Activated T-helper 2 cell treated with anti-CD3 and anti-CD28 coated beads, Interferon-gamma antibody, Interleukin-2, Interleukin-4, amounts not matched to agents 10 μg/mL and 5 μg/mL and 100 μg/mL, durations not matched to agents 14 hours and 24 hours and 36 hours (primary cell): ENCODE data around the gene KRTAP4-11. TPM values are rescaled to one million over a fixed set of nuclear protein-coding genes. Genes with fewer than 3 reads are reported as not detected.
"Not testable (repeated sequence)": the region's sequence is repeated elsewhere in the genome, so short reads cannot be mapped to it uniquely, and the experiment has no call there.

Experiments
- DNase-seq: peaks from one replicate; pipeline ENCODE4 v3.0.0; 2021; ENCODE audit warnings: low spot score
- H3K27ac Mint-ChIP-seq: one replicate; pipeline ENCODE4 v1.8.0; 2021; ENCODE audit warnings: mixed read lengths
- H3K27me3 Mint-ChIP-seq: one replicate; pipeline ENCODE4 v1.8.0; 2021; ENCODE audit warnings: low read depth, mixed read lengths
- H3K36me3 Mint-ChIP-seq: one replicate; pipeline ENCODE4 v1.8.0; 2021; ENCODE audit warnings: low read depth, mixed read lengths
- H3K4me1 Mint-ChIP-seq: one replicate; pipeline ENCODE4 v1.8.0; 2021; ENCODE audit warnings: low read depth, mixed read lengths
- H3K4me3 Mint-ChIP-seq: one replicate; pipeline ENCODE4 v1.8.0; 2021; ENCODE audit warnings: low read depth, mild to moderate bottlenecking, moderate library complexity, mixed read lengths
- H3K9me3 Mint-ChIP-seq: one replicate; pipeline ENCODE4 v1.8.0; 2021; ENCODE audit warnings: mixed read lengths
- intact Hi-C: fragments of 100-400 bp; cut with micrococcal nuclease; formaldehyde crosslinking; loops from one replicate; pipeline ENCODE4 v1.15.1; 2023
- total RNA-seq: library from RNA; stranded (reverse); gene quantifications from 2 replicates; pipeline ENCODE4 v1.2.3, GENCODE V29; 2022

KRTAP4-11 gene
- total RNA-seq = not detected in 2 replicates

- intact Hi-C loops, H3K4me1 Mint-ChIP-seq, DNase-seq, H3K36me3 Mint-ChIP-seq, H3K9me3 Mint-ChIP-seq, H3K27me3 Mint-ChIP-seq, H3K4me3 Mint-ChIP-seq, H3K27ac Mint-ChIP-seq: not testable (repeated sequence)
Measured at GRCh38 chr17:41117846-41118386, at the start of gene KRTAP4-11. KRTAP4-11 (minus strand) TSS chr17:41118373; CDS start chr17:41118315, 58 bp downstream.

GRCh38 chr17:41167561-41167960 lies 49.4 kb upstream of the KRTAP4-11 start:
- Mint-ChIP-seq H3K36me3 (no peaks in the 10 kb centered on the region), H3K4me1 (no peaks in the 10 kb centered on the region), H3K27ac (no peak overlapping the region), H3K9me3 (no peaks in the 10 kb centered on the region), H3K4me3 (no peak overlapping the region), H3K27me3 (peaks cover 12% of the 10 kb centered on the region)
- intact Hi-C loops = no loop called here
- no peak for DNase-seq

GRCh38 chr17:41163828-41164227 lies 45.7 kb upstream of the KRTAP4-11 start:
- Mint-ChIP-seq H3K36me3 (no peaks in the 10 kb centered on the region), H3K9me3 (no peaks in the 10 kb centered on the region), H3K27me3 (peaks cover 8% of the 10 kb centered on the region), H3K4me3 (no peak overlapping the region), H3K27ac (no peak overlapping the region), H3K4me1 (no peaks in the 10 kb centered on the region)
- no peak for DNase-seq
- intact Hi-C loops = no loop called here

GRCh38 chr17:41160648-41161047 lies 42.5 kb upstream of the KRTAP4-11 start, which contains the start of gene KRTAP4-4:
KRTAP4-4 (minus strand) TSS chr17:41160748; CDS start chr17:41160691, 57 bp downstream.
- DNase-seq = no peak
- H3K36me3 Mint-ChIP-seq = no peaks in the 10 kb centered on the region
- no peak within 1 kb of the TSS for H3K4me3 Mint-ChIP-seq
- no peaks in the 10 kb centered on the region for H3K4me1 Mint-ChIP-seq
- H3K27me3 Mint-ChIP-seq = peaks cover 13% of the 10 kb centered on the region
- H3K9me3 Mint-ChIP-seq = no peaks in the 10 kb centered on the region
- intact Hi-C loops = no loop called here
- no peak within 1 kb of the TSS for H3K27ac Mint-ChIP-seq

- H3K4me1 Mint-ChIP-seq, H3K36me3 Mint-ChIP-seq: not testable (repeated sequence)
Measured at GRCh38 chr17:41160190-41160589, 42.0 kb upstream of the KRTAP4-11 start.

GRCh38 chr17:41153856-41154255 lies 35.7 kb upstream of the KRTAP4-11 start:
- peaks cover 15% of the 10 kb centered on the region for H3K27me3 Mint-ChIP-seq
- H3K4me3 Mint-ChIP-seq = no peak overlapping the region
- no peak overlapping the region for H3K27ac Mint-ChIP-seq
- H3K36me3 Mint-ChIP-seq = no peaks in the 10 kb centered on the region
- no peak for DNase-seq
- no peaks in the 10 kb centered on the region for H3K4me1 Mint-ChIP-seq
- intact Hi-C loops = no loop called here
- no peaks in the 10 kb centered on the region for H3K9me3 Mint-ChIP-seq

More at GRCh38 chr17:41160190-41160589, 42.0 kb upstream of the KRTAP4-11 start:
- H3K27ac Mint-ChIP-seq, intact Hi-C loops, H3K4me3 Mint-ChIP-seq, DNase-seq, H3K9me3 Mint-ChIP-seq: not testable (repeated sequence)
- peaks cover 13% of the 10 kb centered on the region for H3K27me3 Mint-ChIP-seq

GRCh38 chr17:41151525-41151924 lies 33.4 kb upstream of the KRTAP4-11 start:
- Mint-ChIP-seq H3K9me3 (no peaks in the 10 kb centered on the region), H3K27ac (no peak overlapping the region), H3K4me3 (no peak overlapping the region), H3K36me3 (no peaks in the 10 kb centered on the region), H3K27me3 (peaks cover 12% of the 10 kb centered on the region), H3K4me1 (no peaks in the 10 kb centered on the region)
- intact Hi-C loops = no loop called here
- no peak for DNase-seq

- Mint-ChIP-seq H3K9me3 (peaks cover 2% of the 10 kb centered on the region), H3K27me3 (peaks cover 8% of the 10 kb centered on the region), H3K27ac (no peak overlapping the region), H3K4me1 (no peaks in the 10 kb centered on the region), H3K4me3 (no peak overlapping the region), H3K36me3 (no peaks in the 10 kb centered on the region)
- no peak for DNase-seq
- intact Hi-C loops = no loop called here
Measured at GRCh38 chr17:41150026-41150425, 31.9 kb upstream of the KRTAP4-11 start.

GRCh38 chr17:41149652-41149985 lies 31.4 kb upstream of the KRTAP4-11 start, which contains the start of gene KRTAP4-5:
KRTAP4-5 (minus strand) TSS chr17:41149825; CDS start chr17:41149767, 58 bp downstream.
- Mint-ChIP-seq H3K36me3 (no peaks in the 10 kb centered on the region), H3K4me3 (no peak within 1 kb of the TSS)

GRCh38 chr17:41148971-41149651 lies 30.9 kb upstream of the KRTAP4-11 start:
- H3K9me3 Mint-ChIP-seq, intact Hi-C loops, H3K4me1 Mint-ChIP-seq: not testable (repeated sequence)

More at GRCh38 chr17:41149652-41149985, 31.4 kb upstream of the KRTAP4-11 start, which contains the start of gene KRTAP4-5:
- Mint-ChIP-seq H3K4me1 (no peaks in the 10 kb centered on the region), H3K27ac (no peak within 1 kb of the TSS), H3K9me3 (peaks cover 3% of the 10 kb centered on the region), H3K27me3 (peaks cover 8% of the 10 kb centered on the region)
- DNase-seq = no peak
- intact Hi-C loops = no loop called here

GRCh38 chr17:41147531-41148204 lies 29.5 kb upstream of the KRTAP4-11 start:
- Mint-ChIP-seq H3K27me3 (peaks cover 3% of the 10 kb centered on the region), H3K36me3 (no peaks in the 10 kb centered on the region), H3K4me3 (no peak overlapping the region), H3K4me1 (no peaks in the 10 kb centered on the region), H3K9me3 (peaks cover 15% of the 10 kb centered on the region), H3K27ac (no peak overlapping the region)
- DNase-seq = no peak
- intact Hi-C loops = no loop called here

More at GRCh38 chr17:41148971-41149651, 30.9 kb upstream of the KRTAP4-11 start:
- not testable (repeated sequence) for H3K27me3 Mint-ChIP-seq, H3K36me3 Mint-ChIP-seq, H3K4me3 Mint-ChIP-seq, DNase-seq, H3K27ac Mint-ChIP-seq

GRCh38 chr17:41145261-41145660 lies 27.1 kb upstream of the KRTAP4-11 start:
- peaks cover 28% of the 10 kb centered on the region for H3K9me3 Mint-ChIP-seq
- peaks cover 3% of the 10 kb centered on the region for H3K27me3 Mint-ChIP-seq
- H3K4me3 Mint-ChIP-seq = no peak overlapping the region
- no peaks in the 10 kb centered on the region for H3K4me1 Mint-ChIP-seq
- no peaks in the 10 kb centered on the region for H3K36me3 Mint-ChIP-seq
- DNase-seq = no peak
- intact Hi-C loops = no loop called here
- no peak overlapping the region for H3K27ac Mint-ChIP-seq

- H3K27me3 Mint-ChIP-seq = peaks cover 3% of the 10 kb centered on the region
- intact Hi-C loops = no loop called here
- DNase-seq = no peak
- no peak overlapping the region for H3K4me3 Mint-ChIP-seq
- peaks cover 28% of the 10 kb centered on the region for H3K9me3 Mint-ChIP-seq
- no peaks in the 10 kb centered on the region for H3K36me3 Mint-ChIP-seq
- H3K27ac Mint-ChIP-seq = no peak overlapping the region
- H3K4me1 Mint-ChIP-seq = no peaks in the 10 kb centered on the region
Measured at GRCh38 chr17:41144846-41145245, 26.7 kb upstream of the KRTAP4-11 start.
